BE2C (cell line): ENCODE data around the gene MKLN1.

Experiments used
- DNase-seq: peaks from one replicate; pipeline ENCODE4 v3.0.0-alpha.2; 2020
- H3K27me3 ChIP-seq: fragments of 250-450 bp; sonication (Bioruptor Pico); 2 replicates; pipeline ENCODE4 v1.5.1; 2020; ENCODE audit warnings: mild to moderate bottlenecking
- H3K36me3 ChIP-seq: fragments of 250-450 bp; sonication (Bioruptor Pico); 2 replicates; pipeline ENCODE4 v1.5.1; 2020; ENCODE audit warnings: mild to moderate bottlenecking
- H3K4me1 ChIP-seq: fragments of 250-450 bp; sonication (Bioruptor Pico); 2 replicates; pipeline ENCODE4 v1.5.1; 2020
- H3K4me3 ChIP-seq: 2 replicates; pipeline ENCODE4 v1.5.1; 2011; ENCODE audit warnings: low read depth, low read length
- H3K9me3 ChIP-seq: fragments of 250-450 bp; sonication (Bioruptor Pico); 2 replicates; pipeline ENCODE4 v1.5.1; 2020
- CTCF ChIP-seq: IDR thresholded peaks from 2 replicates; pipeline ENCODE4 v1.5.1; 2012; ENCODE audit warnings: mild to moderate bottlenecking, low read depth, low read length

Gene MKLN1

GRCh38 chr7:131336956-131337355, 9.3 kb downstream of the MKLN1 start:
- H3K9me3 ChIP-seq, result peaks cover 5% of the 10 kb centered on the region
- no peak for DNase-seq
- no peak for TF ChIP-seq CTCF
- H3K4me1 ChIP-seq, result no peaks in the 10 kb centered on the region
- no peak overlapping the region for H3K4me3 ChIP-seq
- no peaks in the 10 kb centered on the region for H3K27me3 ChIP-seq
- H3K36me3 ChIP-seq, result peaks cover 10% of the 10 kb centered on the region

GRCh38 chr7:131338173-131338572, 10.5 kb downstream of the MKLN1 start:
- no peak for DNase-seq
- H3K27me3 ChIP-seq, result no peaks in the 10 kb centered on the region
- peaks cover 5% of the 10 kb centered on the region for H3K9me3 ChIP-seq
- peaks cover 10% of the 10 kb centered on the region for H3K36me3 ChIP-seq
- TF ChIP-seq CTCF, result peak; percentile 16; the same call in 1 of the 2 replicates
- H3K4me1 ChIP-seq, result no peaks in the 10 kb centered on the region
- no peak overlapping the region for H3K4me3 ChIP-seq

- peaks cover 5% of the 10 kb centered on the region for H3K9me3 ChIP-seq
Measured at GRCh38 chr7:131338691-131339390, 11.2 kb downstream of the MKLN1 start.

GRCh38 chr7:131341690-131342089, 14.0 kb downstream of the MKLN1 start:
- Histone ChIP-seq H3K27me3 (no peaks in the 10 kb centered on the region), H3K36me3 (peaks cover 10% of the 10 kb centered on the region), H3K4me3 (no peak overlapping the region), H3K4me1 (no peaks in the 10 kb centered on the region), H3K9me3 (peaks cover 5% of the 10 kb centered on the region)
- DNase-seq, result no peak
- no peak for TF ChIP-seq CTCF

More at GRCh38 chr7:131338691-131339390, 11.2 kb downstream of the MKLN1 start:
- H3K36me3 ChIP-seq, result peaks cover 10% of the 10 kb centered on the region
- H3K4me1 ChIP-seq, result no peaks in the 10 kb centered on the region
- no peak overlapping the region for H3K4me3 ChIP-seq
- DNase-seq, result no peak
- H3K27me3 ChIP-seq, result no peaks in the 10 kb centered on the region
- no peak for TF ChIP-seq CTCF

GRCh38 chr7:131342864-131343442, 15.3 kb downstream of the MKLN1 start:
- Histone ChIP-seq H3K9me3 (peaks cover 3% of the 10 kb centered on the region), H3K36me3 (peaks cover 10% of the 10 kb centered on the region; the same call in 1 of the 2 replicates)
- TF ChIP-seq CTCF, result no peak

More at GRCh38 chr7:131342864-131343442, 15.3 kb downstream of the MKLN1 start:
- H3K4me3 ChIP-seq, result no peak overlapping the region
- DNase-seq, result no peak
- H3K4me1 ChIP-seq, result no peaks in the 10 kb centered on the region
- no peaks in the 10 kb centered on the region for H3K27me3 ChIP-seq
